Measurements from ENCODE around the gene ATF7IP.

ATF7IP gene

DNA sequence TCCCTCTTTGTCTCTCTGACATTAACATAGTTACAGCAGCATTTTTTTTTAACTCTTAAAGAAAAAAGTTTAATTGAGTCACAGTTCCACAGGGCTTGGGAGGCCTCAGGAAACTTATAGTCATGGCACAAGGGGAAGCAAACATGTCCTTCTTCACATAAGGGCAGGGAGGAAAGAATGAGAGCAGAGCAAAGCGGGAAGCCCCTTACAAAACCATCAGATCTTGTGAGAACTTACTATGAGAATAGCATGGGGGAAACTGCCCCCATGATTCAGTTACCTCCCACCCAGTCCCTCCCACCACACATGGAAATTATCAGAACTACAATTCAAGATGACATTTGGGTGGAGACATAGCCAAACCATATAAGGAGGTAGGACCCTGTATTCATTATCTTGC lies 106.0 kb downstream of the ATF7IP start:
- DNase-seq (ENCODE audit: extremely low read depth, low read depth), result no peak
- TF ChIP-seq CTCF (IDR thresholded peaks at IDR 0.05; ENCODE audit: low read depth, low read length), result no peak

GRCh38 chr12:14473707-14474287 lies 108.3 kb downstream of the ATF7IP start:
- TF ChIP-seq CTCF (IDR thresholded peaks at IDR 0.05; ENCODE audit: low read depth, low read length), result no peak
- no peak for DNase-seq (ENCODE audit: extremely low read depth, low read depth)

- TF ChIP-seq CTCF (IDR thresholded peaks at IDR 0.05; ENCODE audit: low read depth, low read length), result no peak
- no peak for DNase-seq (ENCODE audit: extremely low read depth, low read depth)
These were observed 113.5 kb downstream of the ATF7IP start for GRCh38 chr12:14479004-14479403.

DNA sequence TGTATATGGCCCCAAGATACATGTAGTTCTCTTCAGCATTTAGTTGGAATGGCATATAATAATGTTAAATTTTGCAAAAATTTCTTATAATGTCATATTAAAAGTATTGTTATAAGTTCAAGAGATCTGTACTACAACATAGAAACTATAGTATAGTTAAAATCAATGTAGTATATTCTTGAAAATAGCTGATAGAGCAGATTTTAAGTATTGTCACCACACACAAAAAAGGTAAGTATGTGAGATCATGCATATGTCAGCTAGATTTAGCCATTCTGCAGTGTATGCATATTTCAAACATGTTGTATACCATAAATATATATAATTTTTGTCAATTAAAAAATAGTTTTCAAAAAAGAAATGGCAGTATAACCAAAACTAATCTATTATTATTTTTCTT lies 115.7 kb downstream of the ATF7IP start:
- TF ChIP-seq CTCF (IDR thresholded peaks at IDR 0.05; ENCODE audit: low read depth, low read length), result no peak
- DNase-seq (ENCODE audit: extremely low read depth, low read depth), result no peak

- no peak for DNase-seq (ENCODE audit: extremely low read depth, low read depth)
- TF ChIP-seq CTCF (IDR thresholded peaks at IDR 0.05; ENCODE audit: low read depth, low read length), result no peak
These were observed 116.9 kb downstream of the ATF7IP start for GRCh38 chr12:14482361-14482760.

DNA sequence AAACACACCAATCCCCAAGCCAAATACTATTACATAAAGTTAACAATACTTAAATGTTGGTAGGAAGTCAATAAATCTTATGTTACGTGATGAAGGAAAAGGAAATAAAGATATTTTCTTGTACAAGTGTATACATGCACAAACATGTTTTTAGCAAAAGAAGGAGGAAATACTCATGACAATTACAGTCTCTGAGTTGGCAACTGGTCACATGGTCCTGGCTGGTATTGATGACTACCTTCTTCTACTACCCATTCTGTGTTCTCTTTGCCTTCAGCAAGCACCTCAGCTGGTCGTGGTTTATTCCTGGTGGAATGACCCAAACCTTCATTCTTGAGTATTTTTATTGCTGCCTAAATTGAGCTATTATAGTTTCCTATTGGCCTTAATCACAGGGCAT lies 117.4 kb downstream of the ATF7IP start:
- TF ChIP-seq CTCF (IDR thresholded peaks at IDR 0.05; ENCODE audit: low read depth, low read length), result no peak

GRCh38 chr12:14495326-14495725 lies 129.8 kb downstream of the ATF7IP start:
- TF ChIP-seq CTCF (IDR thresholded peaks at IDR 0.05; ENCODE audit: low read depth, low read length), result no peak
- no peak for DNase-seq (ENCODE audit: extremely low read depth, low read depth)

More for the DNA sequence above, 117.4 kb downstream of the ATF7IP start:
- DNase-seq (ENCODE audit: extremely low read depth, low read depth), result no peak
